Osteoblast (primary cell): ENCODE measurements around the gene TMEM229B. TPM values are rescaled to one million over a fixed set of nuclear protein-coding genes. Genes with fewer than 3 reads are reported as not detected.

Experiments used
- DNase-seq: peaks from one replicate; pipeline ENCODE4 v3.0.0; 2011; ENCODE audit warnings: low spot score, mixed read lengths; ENCODE audit not compliant: insufficient read length; ENCODE audit errors: missing footprints
- H2AFZ ChIP-seq: 2 replicates; pipeline ENCODE4 v1.6.0; 2011; ENCODE audit warnings: mild to moderate bottlenecking, low read length
- H3K27ac ChIP-seq: 2 replicates; pipeline ENCODE4 v1.5.1; 2011; ENCODE audit warnings: mild to moderate bottlenecking, low read depth, low read length, moderate library complexity
- H3K27me3 ChIP-seq: 2 replicates; pipeline ENCODE4 v1.6.0; 2012; ENCODE audit warnings: mild to moderate bottlenecking, control low read depth, inconsistent platforms, low read length, moderate library complexity; ENCODE audit not compliant: insufficient read depth
- H3K36me3 ChIP-seq: 2 replicates; pipeline ENCODE4 v1.5.1; 2011; ENCODE audit warnings: mild to moderate bottlenecking, low read length, control low read depth, moderate library complexity; ENCODE audit not compliant: insufficient read depth
- H3K4me1 ChIP-seq: 2 replicates; pipeline ENCODE4 v1.5.1; 2011; ENCODE audit warnings: mild to moderate bottlenecking, low read length, control low read depth, moderate library complexity; ENCODE audit not compliant: insufficient read depth
- H3K4me2 ChIP-seq: 2 replicates; pipeline ENCODE4 v1.6.0; 2011; ENCODE audit warnings: mild to moderate bottlenecking, low read length; ENCODE audit not compliant: insufficient read depth
- H3K4me3 ChIP-seq: fragments of 200-600 bp; sonication (generic); 3 replicates; pipeline ENCODE4 v1.5.1; 2012; ENCODE audit warnings: mild to moderate bottlenecking, low read length, inconsistent platforms; ENCODE audit not compliant: insufficient read depth
- H3K79me2 ChIP-seq: 2 replicates; pipeline ENCODE4 v1.6.0; 2012; ENCODE audit warnings: mild to moderate bottlenecking, low read length, control low read depth, inconsistent platforms; ENCODE audit not compliant: insufficient read depth
- H3K9me3 ChIP-seq: 2 replicates; pipeline ENCODE4 v1.5.1; 2011; ENCODE audit warnings: low read depth, low read length, control low read depth
- H4K20me1 ChIP-seq: 2 replicates; pipeline ENCODE4 v1.6.0; 2012; ENCODE audit warnings: mild to moderate bottlenecking, low read length, control low read depth; ENCODE audit not compliant: insufficient read depth
- CTCF ChIP-seq: IDR thresholded peaks from 2 replicates; pipeline ENCODE4 v1.5.1; 2011; ENCODE audit warnings: mild to moderate bottlenecking, low read depth, low read length, moderate library complexity; ENCODE audit errors: extremely low read depth
- total RNA-seq: library from RNA; depleted of rRNA; stranded (reverse); fragments of >200 nt; gene quantifications from 2 replicates; pipeline ENCODE4 v1.2.3, GENCODE V29; 2012

The TMEM229B gene
- total RNA-seq, 1 donor = 5.8 TPM

- Histone ChIP-seq H4K20me1 (no peaks in the 10 kb centered on the region), H3K4me3 (no peak overlapping the region), H3K79me2 (no peaks in the 10 kb centered on the region), H3K4me1 (no peaks in the 10 kb centered on the region), H3K9me3 (no peaks in the 10 kb centered on the region), H3K27ac (no peak overlapping the region), H3K36me3 (no peaks in the 10 kb centered on the region), H3K27me3 (no peaks in the 10 kb centered on the region), H3K4me2 (no peak overlapping the region), H2AFZ (no peak overlapping the region)
- no peak for TF ChIP-seq CTCF
- DNase-seq = no peak
Measured at GRCh38 chr14:67477926-67478799, 10.4 kb downstream of the TMEM229B start.

GRCh38 chr14:67474366-67474765, 14.2 kb downstream of the TMEM229B start:
- no peak overlapping the region for H3K27ac ChIP-seq
- no peaks in the 10 kb centered on the region for H3K9me3 ChIP-seq
- no peak for DNase-seq
- H4K20me1 ChIP-seq = no peaks in the 10 kb centered on the region
- H3K27me3 ChIP-seq = no peaks in the 10 kb centered on the region
- H3K79me2 ChIP-seq = no peaks in the 10 kb centered on the region
- H3K4me2 ChIP-seq = no peak overlapping the region
- no peaks in the 10 kb centered on the region for H3K4me1 ChIP-seq
- H3K4me3 ChIP-seq = no peak overlapping the region
- no peaks in the 10 kb centered on the region for H3K36me3 ChIP-seq
- no peak for TF ChIP-seq CTCF
- H2AFZ ChIP-seq = no peak overlapping the region

- TF ChIP-seq CTCF = no peak
- DNase-seq = no peak
- H3K27ac ChIP-seq = no peak overlapping the region
- H3K4me2 ChIP-seq = no peak overlapping the region
- H4K20me1 ChIP-seq = no peaks in the 10 kb centered on the region
- no peaks in the 10 kb centered on the region for H3K27me3 ChIP-seq
- H3K79me2 ChIP-seq = no peaks in the 10 kb centered on the region
- no peaks in the 10 kb centered on the region for H3K4me1 ChIP-seq
- no peak overlapping the region for H2AFZ ChIP-seq
- H3K4me3 ChIP-seq = no peak overlapping the region
- H3K9me3 ChIP-seq = no peaks in the 10 kb centered on the region
- no peaks in the 10 kb centered on the region for H3K36me3 ChIP-seq
Measured at GRCh38 chr14:67473290-67474082, 15.0 kb downstream of the TMEM229B start.

- no peak overlapping the region for H3K4me3 ChIP-seq
- H3K27ac ChIP-seq = no peak overlapping the region
- no peaks in the 10 kb centered on the region for H3K79me2 ChIP-seq
- H3K27me3 ChIP-seq = peaks cover under 1% of the 10 kb centered on the region
- no peaks in the 10 kb centered on the region for H3K36me3 ChIP-seq
- H3K4me2 ChIP-seq = no peak overlapping the region
- no peaks in the 10 kb centered on the region for H4K20me1 ChIP-seq
- TF ChIP-seq CTCF = no peak
- H2AFZ ChIP-seq = no peak overlapping the region
- no peak for DNase-seq
- no peaks in the 10 kb centered on the region for H3K4me1 ChIP-seq
- H3K9me3 ChIP-seq = no peaks in the 10 kb centered on the region
Measured at GRCh38 chr14:67472726-67473125, 15.8 kb downstream of the TMEM229B start.
